Smooth muscle cell (in vitro differentiated cells): Measurements from ENCODE around the gene NAA60. TPM values are rescaled to one million over a fixed set of nuclear protein-coding genes. Genes with fewer than 3 reads are reported as not detected.

Experiments used
- DNase-seq: peaks from one replicate; lab custom pipeline; 2025; ENCODE audit not compliant: unreplicated experiment; lab: John Stamatoyannopoulos, UW
- H2AFZ ChIP-seq: fragments of 200-600 bp; sonication (generic); 2 replicates; pipeline ENCODE4 v1.6.0; 2016; ENCODE audit warnings: antibody characterized with exemption, low read depth, mild to moderate bottlenecking
- H3F3A ChIP-seq: fragments of 200-600 bp; sonication (generic); 2 replicates; pipeline ENCODE4 v1.6.0; 2017; ENCODE audit warnings: antibody characterized with exemption, low read depth
- H3K27ac ChIP-seq: fragments of 200-600 bp; sonication (generic); 2 replicates; pipeline ENCODE4 v1.5.1; 2016; ENCODE audit warnings: low read depth, mild to moderate bottlenecking
- H3K27me3 ChIP-seq: fragments of 200-600 bp; sonication (generic); 2 replicates; pipeline ENCODE4 v1.6.1; 2016; ENCODE audit warnings: low read depth, mild to moderate bottlenecking
- H3K36me3 ChIP-seq: fragments of 200-600 bp; sonication (generic); 2 replicates; pipeline ENCODE4 v1.5.1; 2016; ENCODE audit warnings: low read depth
- H3K4me1 ChIP-seq: fragments of 200-600 bp; sonication (generic); 2 replicates; pipeline ENCODE4 v1.5.1; 2016; ENCODE audit warnings: low read depth
- H3K4me2 ChIP-seq: fragments of 200-600 bp; sonication (generic); 2 replicates; pipeline ENCODE4 v1.6.0; 2016; ENCODE audit warnings: mild to moderate bottlenecking
- H3K4me3 ChIP-seq: fragments of 200-600 bp; sonication (generic); 2 replicates; pipeline ENCODE4 v1.5.1; 2016; ENCODE audit warnings: mild to moderate bottlenecking
- H3K79me2 ChIP-seq: fragments of 200-600 bp; sonication (generic); 2 replicates; pipeline ENCODE4 v1.6.0; 2016; ENCODE audit warnings: low read depth, mild to moderate bottlenecking
- H3K9ac ChIP-seq: fragments of 200-600 bp; sonication (generic); 2 replicates; pipeline ENCODE4 v1.6.0; 2016; ENCODE audit warnings: low read depth
- H3K9me3 ChIP-seq: fragments of 200-600 bp; sonication (generic); replicated peaks from 2 replicates; pipeline ENCODE4 v1.5.1; 2016; ENCODE audit warnings: low read depth
- H4K20me1 ChIP-seq: fragments of 200-600 bp; sonication (generic); 2 replicates; pipeline ENCODE4 v1.6.0; 2016; ENCODE audit warnings: low read depth
- CTCF ChIP-seq: fragments of 200-600 bp; sonication (generic); IDR thresholded peaks from 2 replicates; pipeline ENCODE4 v1.5.1; 2017; ENCODE audit warnings: borderline replicate concordance, mild to moderate bottlenecking, antibody characterized with exemption; ENCODE audit not compliant: insufficient read depth, poor library complexity, severe bottlenecking
- WGBS: methylation state at CpG from one replicate; pipeline ENCODE4 v1.1.7; 2016; ENCODE audit warnings: low lambda C conversion rate; 5-methylcytosine and 5-hydroxymethylcytosine counted together
- polyA plus RNA-seq: library from polyadenylated mRNA; unstranded; fragments of >200 nt; fragmentation: Nextera tagmentation; extraction: Ambion mirVana; gene quantifications from 2 replicates; pipeline ENCODE4 v1.2.1, GENCODE V29; 2016
- total RNA-seq: library from RNA; depleted of rRNA; stranded (reverse); fragments of >200 nt; gene quantifications from 2 replicates; pipeline ENCODE4 v1.2.3, GENCODE V29; 2014

NAA60 gene
- total and polyA plus RNA-seq, 2 experiments from 2014 or later: 42.6 to 54.1 TPM

GRCh38 chr16:3494386-3494973 is 51.0 kb downstream of the NAA60 start:
- no peak overlapping the region for H3K4me2 ChIP-seq
- no peak overlapping the region for H2AFZ ChIP-seq
- no peaks in the 10 kb centered on the region for H3K36me3 ChIP-seq
- no peaks in the 10 kb centered on the region for H3F3A ChIP-seq
- no peak for DNase-seq
- WGBS: 98% methylated on average over 14 of the region's 16 CpGs
- H3K9me3 ChIP-seq: no peaks in the 10 kb centered on the region
- H3K9ac ChIP-seq: no peak overlapping the region
- H4K20me1 ChIP-seq: no peaks in the 10 kb centered on the region
- H3K27me3 ChIP-seq: no peaks in the 10 kb centered on the region
- H3K79me2 ChIP-seq: no peaks in the 10 kb centered on the region
- H3K27ac ChIP-seq: no peak overlapping the region
- H3K4me1 ChIP-seq: no peaks in the 10 kb centered on the region
- TF ChIP-seq CTCF: no peak
- H3K4me3 ChIP-seq: no peak overlapping the region

- WGBS: 96% methylated on average over 3 of the region's 3 CpGs
- TF ChIP-seq CTCF: no peak
- H3K9ac ChIP-seq: no peak within 1 kb of the TSS
These were observed 51.7 kb downstream of the NAA60 start, which contains the start of gene C16orf90 for GRCh38 chr16:3495176-3495575. Gene C16orf90 (minus strand): TSS chr16:3495489. CDS start chr16:3495421, 68 bp downstream.

GRCh38 chr16:3496386-3496785 is 52.9 kb downstream of the NAA60 start:
- H3K9me3 ChIP-seq: no peaks in the 10 kb centered on the region
- no peak overlapping the region for H3K9ac ChIP-seq
- no peak for TF ChIP-seq CTCF
- H3K4me2 ChIP-seq: no peak overlapping the region
- no peaks in the 10 kb centered on the region for H3K36me3 ChIP-seq
- H3K27ac ChIP-seq: no peak overlapping the region
- no peaks in the 10 kb centered on the region for H3F3A ChIP-seq
- H2AFZ ChIP-seq: no peak overlapping the region
- H4K20me1 ChIP-seq: no peaks in the 10 kb centered on the region
- H3K27me3 ChIP-seq: no peaks in the 10 kb centered on the region
- H3K79me2 ChIP-seq: no peaks in the 10 kb centered on the region
- WGBS: 94% methylated on average over 30 of the region's 30 CpGs
- H3K4me1 ChIP-seq: no peaks in the 10 kb centered on the region
- DNase-seq: no peak
- no peak overlapping the region for H3K4me3 ChIP-seq

More at GRCh38 chr16:3495176-3495575, 51.7 kb downstream of the NAA60 start, which contains the start of gene C16orf90:
- H3K36me3 ChIP-seq: no peaks in the 10 kb centered on the region
- H2AFZ ChIP-seq: no peak within 1 kb of the TSS
- H3K4me1 ChIP-seq: no peaks in the 10 kb centered on the region
- no peak within 1 kb of the TSS for H3K4me2 ChIP-seq
- no peaks in the 10 kb centered on the region for H3K27me3 ChIP-seq
- no peak within 1 kb of the TSS for H3K27ac ChIP-seq
- DNase-seq: no peak
- H4K20me1 ChIP-seq: no peaks in the 10 kb centered on the region
- H3F3A ChIP-seq: no peaks in the 10 kb centered on the region
- H3K9me3 ChIP-seq: no peaks in the 10 kb centered on the region
- no peaks in the 10 kb centered on the region for H3K79me2 ChIP-seq
- H3K4me3 ChIP-seq: no peak within 1 kb of the TSS

GRCh38 chr16:3497771-3498170 is 54.3 kb downstream of the NAA60 start:
- H3F3A ChIP-seq: no peaks in the 10 kb centered on the region
- no peak for TF ChIP-seq CTCF
- peaks cover 7% of the 10 kb centered on the region for H3K4me1 ChIP-seq
- no peak overlapping the region for H3K9ac ChIP-seq
- H4K20me1 ChIP-seq: no peaks in the 10 kb centered on the region
- no peak overlapping the region for H2AFZ ChIP-seq
- over 99% methylated on average over 4 of the region's 4 CpGs for WGBS
- H3K27ac ChIP-seq: no peak overlapping the region
- DNase-seq: no peak
- H3K4me3 ChIP-seq: no peak overlapping the region
- H3K9me3 ChIP-seq: no peaks in the 10 kb centered on the region
- no peak overlapping the region for H3K4me2 ChIP-seq
- H3K36me3 ChIP-seq: no peaks in the 10 kb centered on the region
- H3K79me2 ChIP-seq: peaks cover 9% of the 10 kb centered on the region
- no peaks in the 10 kb centered on the region for H3K27me3 ChIP-seq
